Mesenchymal stem cell (in vitro differentiated cells and primary cell): ENCODE measurements around the gene ZCCHC9.

Experiments used
- DNase-seq: peaks from one replicate; pipeline ENCODE4 v3.0.0-alpha.2; 2013
- H2AFZ ChIP-seq: one replicate; pipeline ENCODE4 v1.6.1; 2013; ENCODE audit warnings: low read depth, mild to moderate bottlenecking, control low read depth, inconsistent platforms, low read length, moderate library complexity
- H2AK5ac ChIP-seq: 2 replicates; pipeline ENCODE4 v1.6.1; 2013; ENCODE audit warnings: low read length, moderate library complexity, mild to moderate bottlenecking, inconsistent platforms; ENCODE audit not compliant: severe bottlenecking
- H2BK120ac ChIP-seq: one replicate; pipeline ENCODE4 v1.6.1; 2013; ENCODE audit warnings: low read depth, mild to moderate bottlenecking, inconsistent platforms, low read length, moderate library complexity
- H2BK12ac ChIP-seq, 2 experiments: one replicate each; pipeline ENCODE4 v1.6.1; 2013; ENCODE audit warnings: inconsistent platforms in 2 of 2, low read length in 2 of 2, mild to moderate bottlenecking in 2 of 2, moderate library complexity in 2 of 2, control low read depth in 1 of 2
- H2BK15ac ChIP-seq: one replicate; pipeline ENCODE4 v1.6.1; 2013; ENCODE audit warnings: mild to moderate bottlenecking, low read depth, inconsistent platforms; ENCODE audit not compliant: poor library complexity, severe bottlenecking
- H2BK5ac ChIP-seq: 2 replicates; pipeline ENCODE4 v1.6.1; 2013; ENCODE audit warnings: low read depth, mild to moderate bottlenecking, low read length, control low read depth, inconsistent platforms; ENCODE audit not compliant: poor library complexity, severe bottlenecking
- H3K14ac ChIP-seq, 2 experiments: one replicate each; pipeline ENCODE4 v1.6.1; 2013; ENCODE audit warnings: inconsistent platforms in 2 of 2, low read length in 2 of 2, control low read depth in 1 of 2, mild to moderate bottlenecking in 1 of 2, moderate library complexity in 1 of 2
- H3K18ac ChIP-seq, 2 experiments: one replicate each; pipeline ENCODE4 v1.6.1; 2013; ENCODE audit warnings: inconsistent platforms in 2 of 2, low read length in 2 of 2, control low read depth in 1 of 2, low read depth in 1 of 2, mild to moderate bottlenecking in 1 of 2
- H3K23ac ChIP-seq, 2 experiments: one replicate each; pipeline ENCODE4 v1.6.1; 2013; ENCODE audit warnings: inconsistent platforms in 2 of 2, low read length in 2 of 2, mild to moderate bottlenecking in 2 of 2, moderate library complexity in 2 of 2, control low read depth in 1 of 2
- H3K27ac ChIP-seq: 2 replicates; pipeline ENCODE4 v1.5.1; 2013; ENCODE audit warnings: mild to moderate bottlenecking, moderate library complexity, low read length, control low read depth, inconsistent platforms; ENCODE audit not compliant: poor library complexity, severe bottlenecking
- H3K27me3 ChIP-seq, 2 experiments: 2 replicates each; pipeline versions ENCODE4 v1.6.1 to v1.7.0; 2013; ENCODE audit warnings: low read length in 2 of 2, mild to moderate bottlenecking in 2 of 2, moderate library complexity in 2 of 2, control low read depth in 1 of 2, inconsistent platforms in 1 of 2; ENCODE audit not compliant: control insufficient read depth in 1 of 2, insufficient read depth in 1 of 2
- H3K36me3 ChIP-seq, 2 experiments: 2 replicates each; pipeline versions ENCODE4 v1.6.1 to v1.7.0; 2013; ENCODE audit warnings: low read length in 2 of 2, control low read depth in 1 of 2, inconsistent platforms in 1 of 2, low read depth in 1 of 2, mild to moderate bottlenecking in 1 of 2; ENCODE audit not compliant: insufficient read depth in 2 of 2, control insufficient read depth in 1 of 2
- H3K4ac ChIP-seq, 2 experiments: one replicate each; pipeline ENCODE4 v1.6.1; 2013; ENCODE audit warnings: inconsistent platforms in 2 of 2, low read length in 2 of 2, mild to moderate bottlenecking in 2 of 2, moderate library complexity in 2 of 2, control low read depth in 1 of 2, low read depth in 1 of 2
- H3K4me1 ChIP-seq: 2 replicates; pipeline ENCODE4 v1.6.1; 2013; ENCODE audit warnings: low read depth, low read length, control low read depth; ENCODE audit not compliant: control insufficient read depth, insufficient read depth
- H3K4me2 ChIP-seq: 2 replicates; pipeline ENCODE4 v1.6.1; 2013; ENCODE audit warnings: low read length, mild to moderate bottlenecking, inconsistent platforms; ENCODE audit not compliant: poor library complexity, severe bottlenecking
- H3K4me3 ChIP-seq, 2 experiments: 2 replicates each; pipeline versions ENCODE4 v1.5.1 to v1.7.0; 2013; ENCODE audit warnings: low read length in 2 of 2, mild to moderate bottlenecking in 2 of 2, control low read depth in 1 of 2, low read depth in 1 of 2; ENCODE audit not compliant: insufficient read depth in 1 of 2
- H3K79me1 ChIP-seq: replicated peaks from 2 replicates; pipeline ENCODE4 v1.6.1; 2013; ENCODE audit warnings: mild to moderate bottlenecking, control low read depth, low read length, inconsistent platforms; ENCODE audit not compliant: poor library complexity, severe bottlenecking
- H3K9ac ChIP-seq: 2 replicates; pipeline ENCODE4 v1.7.0; 2013; ENCODE audit warnings: mild to moderate bottlenecking, low read length, moderate library complexity
- H3K9me3 ChIP-seq: 2 replicates; pipeline ENCODE4 v1.7.0; 2013; ENCODE audit warnings: mild to moderate bottlenecking, low read length; ENCODE audit not compliant: control insufficient read depth
- H4K8ac ChIP-seq: one replicate; pipeline ENCODE4 v1.6.1; 2013; ENCODE audit warnings: inconsistent platforms, mild to moderate bottlenecking, low read length, moderate library complexity
- H4K91ac ChIP-seq: one replicate; pipeline ENCODE4 v1.6.1; 2013; ENCODE audit warnings: mild to moderate bottlenecking, low read length, inconsistent platforms
- WGBS: methylation state at CpG from one replicate; pipeline ENCODE4 v1.1.7; 2013; ENCODE audit warnings: mixed read lengths; 5-methylcytosine and 5-hydroxymethylcytosine counted together

ZCCHC9 gene

GRCh38 chr5:81359108-81359507 lies 57.7 kb downstream of the ZCCHC9 start:
- Histone ChIP-seq H2BK12ac (no peak overlapping the region), H3K14ac (no peak overlapping the region)
- 37% methylated on average over 4 of the region's 5 CpGs for WGBS

GRCh38 chr5:81359881-81360280 lies 58.5 kb downstream of the ZCCHC9 start:
- Histone ChIP-seq H3K27me3 (peaks cover 0 to 5% of the 10 kb centered on the region in 2 experiments), H2BK12ac (no peak overlapping the region), H3K9ac (no peak overlapping the region), H2AK5ac (no peak overlapping the region), H3K9me3 (no peaks in the 10 kb centered on the region), H3K4me2 (no peak overlapping the region), H3K14ac (no peak overlapping the region), H2BK15ac (no peak overlapping the region), H3K27ac (no peak overlapping the region), H3K79me1 (no peaks in the 10 kb centered on the region), H2AFZ (no peak overlapping the region), H4K8ac (no peak overlapping the region), H2BK120ac (no peak overlapping the region), H3K36me3 (no peaks in the 10 kb centered on the region), H3K4me3 (no peak overlapping the region), H3K18ac (no peak overlapping the region), H4K91ac (no peak overlapping the region), H2BK5ac (no peak overlapping the region), H3K4ac (no peak overlapping the region), H3K23ac (no peak overlapping the region), H3K4me1 (peaks cover 5% of the 10 kb centered on the region)
- WGBS = no CpG with 5 or more reads among the region's 2 CpGs
- DNase-seq = no peak

More at GRCh38 chr5:81359108-81359507, 57.7 kb downstream of the ZCCHC9 start:
- DNase-seq = no peak
- Histone ChIP-seq H2BK120ac (no peak overlapping the region), H3K4me1 (peaks cover 5% of the 10 kb centered on the region), H3K9ac (no peak overlapping the region), H2BK5ac (no peak overlapping the region), H4K91ac (no peak overlapping the region), H3K27me3 (peaks cover 0 to 5% of the 10 kb centered on the region in 2 experiments), H3K27ac (no peak overlapping the region), H3K4ac (no peak overlapping the region), H3K4me2 (no peak overlapping the region), H3K4me3 (no peak overlapping the region), H2AK5ac (no peak overlapping the region), H3K36me3 (no peaks in the 10 kb centered on the region), H3K79me1 (no peaks in the 10 kb centered on the region), H3K9me3 (no peaks in the 10 kb centered on the region), H3K23ac (no peak overlapping the region), H3K18ac (no peak overlapping the region), H2AFZ (no peak overlapping the region), H2BK15ac (no peak overlapping the region), H4K8ac (no peak overlapping the region)

GRCh38 chr5:81360640-81361039 lies 59.3 kb downstream of the ZCCHC9 start:
- Histone ChIP-seq H2BK5ac (no peak overlapping the region), H3K4ac (no peak overlapping the region), H3K4me3 (no peak overlapping the region), H3K27ac (no peak overlapping the region), H3K79me1 (no peaks in the 10 kb centered on the region), H2AFZ (no peak overlapping the region), H3K4me1 (peaks cover 5% of the 10 kb centered on the region), H4K8ac (no peak overlapping the region), H3K14ac (no peak overlapping the region), H3K23ac (no peak overlapping the region), H3K4me2 (no peak overlapping the region), H2BK15ac (no peak overlapping the region), H2BK12ac (no peak overlapping the region), H2BK120ac (no peak overlapping the region), H3K36me3 (no peaks in the 10 kb centered on the region), H3K27me3 (peaks cover 0 to 5% of the 10 kb centered on the region in 2 experiments), H3K18ac (no peak overlapping the region), H2AK5ac (no peak overlapping the region), H3K9me3 (no peaks in the 10 kb centered on the region), H4K91ac (no peak overlapping the region), H3K9ac (no peak overlapping the region)
- no peak for DNase-seq
- WGBS = 96% methylated on average over 4 of the region's 4 CpGs

GRCh38 chr5:81361600-81361999 lies 60.2 kb downstream of the ZCCHC9 start:
- no peak overlapping the region for H4K8ac ChIP-seq
- H3K4me2 ChIP-seq = no peak overlapping the region
- H3K14ac ChIP-seq = no peak overlapping the region
- no peak overlapping the region for H2AK5ac ChIP-seq
- no peak overlapping the region for H2BK5ac ChIP-seq
- H2AFZ ChIP-seq = no peak overlapping the region
- H3K9ac ChIP-seq = no peak overlapping the region
- no peaks in the 10 kb centered on the region for H3K79me1 ChIP-seq
- peaks cover 5% of the 10 kb centered on the region for H3K4me1 ChIP-seq
- no peak overlapping the region for H2BK12ac ChIP-seq
- no peak overlapping the region for H3K27ac ChIP-seq
- peaks cover 0 to 5% of the 10 kb centered on the region in 2 experiments for H3K27me3 ChIP-seq
- no peak for DNase-seq
- H3K18ac ChIP-seq = no peak overlapping the region
- H2BK120ac ChIP-seq = no peak overlapping the region
- WGBS = 97% methylated on average over 2 of the region's 2 CpGs
- no peak overlapping the region for H3K4me3 ChIP-seq
- no peaks in the 10 kb centered on the region for H3K36me3 ChIP-seq
- H4K91ac ChIP-seq = no peak overlapping the region
- no peak overlapping the region for H2BK15ac ChIP-seq
- no peak overlapping the region for H3K4ac ChIP-seq
- H3K9me3 ChIP-seq = no peaks in the 10 kb centered on the region
- no peak overlapping the region for H3K23ac ChIP-seq
